ENCODE results near the gene MCAM.

The MCAM gene

GRCh38 chr11:119324189-119324588 is 7.3 kb upstream of the MCAM start:
- FAIRE-seq = no peak

- FAIRE-seq = peak; percentile 51
These were observed 6.7 kb upstream of the MCAM start for GRCh38 chr11:119323532-119324033.

- no peak for FAIRE-seq
These were observed 6.1 kb upstream of the MCAM start for GRCh38 chr11:119322921-119323531.

GRCh38 chr11:119322360-119322739 is 5.4 kb upstream of the MCAM start:
- FAIRE-seq = no peak

GRCh38 chr11:119320776-119321524 is 4.0 kb upstream of the MCAM start:
- FAIRE-seq = no peak

- FAIRE-seq = no peak
These were observed 3.4 kb upstream of the MCAM start for GRCh38 chr11:119320240-119320775.

- no peak for FAIRE-seq
These were observed 2.8 kb upstream of the MCAM start for GRCh38 chr11:119319700-119320239.

- no peak for FAIRE-seq
These were observed 2.3 kb upstream of the MCAM start for GRCh38 chr11:119319136-119319699.

GRCh38 chr11:119318240-119319135 is 1.6 kb upstream of the MCAM start:
- no peak for FAIRE-seq

- FAIRE-seq = no peak
These were observed 786 bp upstream of the MCAM start for GRCh38 chr11:119317592-119318239.

- FAIRE-seq = no peak
These were observed 758 bp downstream of the MCAM start for GRCh38 chr11:119316016-119316728.

- FAIRE-seq = no peak
These were observed 1.6 kb downstream of the MCAM start for GRCh38 chr11:119315131-119316015.

- FAIRE-seq = no peak
These were observed 2.2 kb downstream of the MCAM start for GRCh38 chr11:119314726-119315125.

- no peak for FAIRE-seq
These were observed 6.3 kb downstream of the MCAM start for GRCh38 chr11:119310682-119311052.

- no peak for FAIRE-seq
These were observed 6.8 kb downstream of the MCAM start for GRCh38 chr11:119309953-119310681.

- no peak for FAIRE-seq
These were observed 7.5 kb downstream of the MCAM start for GRCh38 chr11:119309411-119309810.

GRCh38 chr11:119307974-119308373 is 9.0 kb downstream of the MCAM start:
- FAIRE-seq = no peak

GRCh38 chr11:119307219-119307618 is 9.7 kb downstream of the MCAM start:
- no peak for FAIRE-seq

- FAIRE-seq = no peak
These were observed 10.5 kb downstream of the MCAM start for GRCh38 chr11:119306373-119306890.
